Breast epithelium (tissue), 4 donors: ENCODE measurements around the gene AXIN2. TPM values are rescaled to one million over a fixed set of nuclear protein-coding genes. Genes with fewer than 3 reads are reported as not detected.
A peak's percentile ranks its signal among the peaks of the same experiment; 100 is the strongest.

ENCODE experiments used
- DNase-seq, 2 donors: peaks; one replicate each; pipeline ENCODE4 v3.0.0-alpha.2; 2019; ENCODE audit warnings: low spot score in 2 of 2
- H3K27ac ChIP-seq, 2 donors: fragments of 200-600 bp; sonication (generic) in 1 of 2; one replicate each; pipeline ENCODE4 v1.5.1; 2016 to 2019; ENCODE audit warnings: mild to moderate bottlenecking in 1 of 2
- H3K27me3 ChIP-seq, 2 donors: fragments of 200-600 bp; sonication (generic) in 1 of 2; one replicate each; pipeline versions ENCODE4 v1.5.1 to v1.6.0; 2017 to 2019; ENCODE audit warnings: control low read depth in 1 of 2, mild to moderate bottlenecking in 1 of 2
- H3K36me3 ChIP-seq: fragments of 200-600 bp; one replicate; pipeline ENCODE4 v1.5.1; 2019
- H3K4me1 ChIP-seq, 2 donors: fragments of 200-600 bp; sonication (generic); one replicate each; pipeline ENCODE4 v1.5.1; 2016 to 2019; ENCODE audit warnings: control low read depth in 1 of 2
- H3K4me3 ChIP-seq, 3 donors: fragments of 200-600 bp; sonication (generic); 1 replicate in 2 of 3; 2 replicates in 1 of 3; pipeline ENCODE4 v1.5.1; 2016 to 2019; ENCODE audit warnings: mild to moderate bottlenecking in 3 of 3, moderate library complexity in 2 of 3
- H3K9me3 ChIP-seq, 2 donors: fragments of 200-600 bp; sonication (generic) in 1 of 2; one replicate each; pipeline ENCODE4 v1.5.1; 2016 to 2019; ENCODE audit warnings: control low read depth in 1 of 2
- CTCF ChIP-seq, 3 donors: fragments of 450-650 bp; IDR thresholded peaks; one replicate each; pipeline ENCODE4 v1.5.1; 2016 to 2017; ENCODE audit warnings: antibody characterized with exemption in 3 of 3, mild to moderate bottlenecking in 3 of 3, moderate library complexity in 3 of 3
- POLR2A ChIP-seq: fragments of 450-650 bp; IDR thresholded peaks from one replicate; pipeline ENCODE4 v1.6.1; 2016; ENCODE audit warnings: antibody characterized with exemption, mild to moderate bottlenecking, moderate library complexity
- POLR2AphosphoS5 ChIP-seq, 3 donors: sonication (generic); formaldehyde crosslinking; IDR thresholded peaks; one replicate each; pipeline ENCODE4 v1.6.1; 2017; ENCODE audit warnings: antibody characterized with exemption in 3 of 3
- intact Hi-C: fragments of 100-400 bp; cut with DNase I; formaldehyde crosslinking; loops from one replicate; pipeline ENCODE4 v1.15.1; 2023; ENCODE audit warnings: low total_unique reads
- total RNA-seq, 3 donors: library from RNA; depleted of rRNA; stranded (reverse); fragments of >200 nt; gene quantifications; one replicate each; pipeline ENCODE4 v1.1.0, GENCODE V29; 2016

AXIN2 gene
- total RNA-seq, 3 donors from 2014 or later, result 8.3 to 13.1 (median 10.5) TPM

GRCh38 chr17:65532101-65532890, 29.2 kb downstream of the AXIN2 start:
- no peaks in the 10 kb centered on the region for H3K36me3 ChIP-seq
- intact Hi-C loops, result no loop called here
- H3K27me3 ChIP-seq, result no peaks in the 10 kb centered on the region
- no peak overlapping the region for H3K4me3 ChIP-seq
- peak in 1 of 2 donors; percentile 27 for DNase-seq
- H3K9me3 ChIP-seq, result no peaks in the 10 kb centered on the region
- TF ChIP-seq POLR2A, result no peak
- no peak for TF ChIP-seq POLR2AphosphoS5 (IDR thresholded peaks at IDR 0.05)
- no peak for TF ChIP-seq CTCF (IDR thresholded peaks at IDR 0.05)
- peaks cover 13 to 19% of the 10 kb centered on the region in 2 donors for H3K4me1 ChIP-seq
- H3K27ac ChIP-seq, result peak overlapping the region; percentile 57 to 86

- no peaks in the 10 kb centered on the region for H3K36me3 ChIP-seq
- no peaks in the 10 kb centered on the region for H3K9me3 ChIP-seq
- peaks cover 13 to 19% of the 10 kb centered on the region in 2 donors for H3K4me1 ChIP-seq
- TF ChIP-seq POLR2AphosphoS5 (IDR thresholded peaks at IDR 0.05) (no peak), POLR2A (no peak), CTCF (IDR thresholded peaks at IDR 0.05) (peak in 2 of 3 donors; percentile 24 to 28)
- peak overlapping the region; percentile 57 to 86 for H3K27ac ChIP-seq
- no peaks in the 10 kb centered on the region for H3K27me3 ChIP-seq
- peak overlapping the region in 1 of 3 donors; percentile 9 for H3K4me3 ChIP-seq
- intact Hi-C loops, result no loop called here
- DNase-seq, result peak in 1 of 2 donors; percentile 55
Observed at GRCh38 chr17:65531256-65532100, 30.0 kb downstream of the AXIN2 start.

GRCh38 chr17:65530523-65531255, 30.8 kb downstream of the AXIN2 start:
- no peak for TF ChIP-seq POLR2A
- no peak for TF ChIP-seq CTCF (IDR thresholded peaks at IDR 0.05)
- no peak for TF ChIP-seq POLR2AphosphoS5 (IDR thresholded peaks at IDR 0.05)
- Histone ChIP-seq H3K4me1 (peaks cover 13 to 19% of the 10 kb centered on the region in 2 donors), H3K9me3 (no peaks in the 10 kb centered on the region), H3K4me3 (no peak overlapping the region), H3K27ac (peak overlapping the region; percentile 57 to 86), H3K27me3 (no peaks in the 10 kb centered on the region), H3K36me3 (no peaks in the 10 kb centered on the region)
- intact Hi-C loops, result no loop called here
- no peak for DNase-seq

GRCh38 chr17:65529761-65530522, 31.5 kb downstream of the AXIN2 start:
- no peak for DNase-seq
- H3K9me3 ChIP-seq, result no peaks in the 10 kb centered on the region
- H3K27me3 ChIP-seq, result no peaks in the 10 kb centered on the region
- no peaks in the 10 kb centered on the region for H3K36me3 ChIP-seq
- no peak overlapping the region for H3K4me3 ChIP-seq
- H3K4me1 ChIP-seq, result peaks cover 13 to 19% of the 10 kb centered on the region in 2 donors
- intact Hi-C loops, result no loop called here
- TF ChIP-seq POLR2A (no peak), POLR2AphosphoS5 (IDR thresholded peaks at IDR 0.05) (no peak), CTCF (IDR thresholded peaks at IDR 0.05) (no peak)
- peak overlapping the region; percentile 57 to 86 for H3K27ac ChIP-seq
